HUES64 (cell line): ENCODE data around the gene TTC28.

Experiments
- H3K27ac ChIP-seq: 2 replicates; pipeline ENCODE4 v1.7.0; 2013; ENCODE audit warnings: low read depth, low read length, inconsistent platforms
- H3K27me3 ChIP-seq: 2 replicates; pipeline ENCODE4 v1.6.1; 2013; ENCODE audit warnings: mild to moderate bottlenecking, low read length; ENCODE audit not compliant: insufficient read depth
- H3K36me3 ChIP-seq: 2 replicates; pipeline ENCODE4 v1.6.1; 2013; ENCODE audit warnings: mild to moderate bottlenecking, low read length; ENCODE audit not compliant: insufficient read depth
- H3K4me1 ChIP-seq: 2 replicates; pipeline ENCODE4 v1.6.1; 2013; ENCODE audit warnings: mild to moderate bottlenecking, low read length, moderate library complexity; ENCODE audit not compliant: insufficient read depth
- H3K4me3 ChIP-seq: 2 replicates; pipeline ENCODE4 v1.5.1; 2013; ENCODE audit warnings: mild to moderate bottlenecking, low read length, moderate library complexity
- H3K9ac ChIP-seq: 2 replicates; pipeline ENCODE4 v1.6.1; 2013; ENCODE audit warnings: mild to moderate bottlenecking, low read depth, low read length
- H3K9me3 ChIP-seq: 2 replicates; pipeline ENCODE4 v1.6.1; 2013; ENCODE audit warnings: low read depth, low read length; ENCODE audit not compliant: insufficient read depth
- WGBS: fragments of 150-250, 120-280 bp; methylation state at CpG from one replicate; pipeline ENCODE4 v1.1.7; 2013; ENCODE audit warnings: missing lambda C conversion rate; 5-methylcytosine and 5-hydroxymethylcytosine counted together

TTC28 gene

GRCh38 chr22:27986459-27986858, 693.2 kb downstream of the TTC28 start:
- 94% methylated on average over 5 of the region's 5 CpGs for WGBS
- Histone ChIP-seq H3K4me1 (peaks cover 8% of the 10 kb centered on the region), H3K9ac (no peak overlapping the region), H3K36me3 (peaks cover 8% of the 10 kb centered on the region; the same call in 1 of the 2 replicates), H3K27ac (no peak overlapping the region), H3K27me3 (no peaks in the 10 kb centered on the region), H3K9me3 (no peaks in the 10 kb centered on the region), H3K4me3 (no peak overlapping the region)

- H3K4me1 ChIP-seq, result peaks cover 10% of the 10 kb centered on the region
- no peak overlapping the region for H3K4me3 ChIP-seq
- no peaks in the 10 kb centered on the region for H3K9me3 ChIP-seq
- H3K27ac ChIP-seq, result no peak overlapping the region
- WGBS, result 92% methylated on average over 12 of the region's 12 CpGs
- H3K27me3 ChIP-seq, result no peaks in the 10 kb centered on the region
- no peak overlapping the region for H3K9ac ChIP-seq
- peaks cover 8% of the 10 kb centered on the region; the same call in 1 of the 2 replicates for H3K36me3 ChIP-seq
Observed at GRCh38 chr22:27985323-27986275, 694.0 kb downstream of the TTC28 start.

GRCh38 chr22:27984723-27985122, 694.9 kb downstream of the TTC28 start:
- Histone ChIP-seq H3K27ac (no peak overlapping the region), H3K9ac (no peak overlapping the region), H3K4me3 (no peak overlapping the region), H3K36me3 (peaks cover 8% of the 10 kb centered on the region; the same call in 1 of the 2 replicates), H3K27me3 (no peaks in the 10 kb centered on the region), H3K4me1 (peaks cover 18% of the 10 kb centered on the region), H3K9me3 (no peaks in the 10 kb centered on the region)
- 95% methylated on average over 9 of the region's 9 CpGs for WGBS

GRCh38 chr22:27984001-27984695, 695.5 kb downstream of the TTC28 start:
- Histone ChIP-seq H3K27me3 (no peaks in the 10 kb centered on the region), H3K27ac (no peak overlapping the region), H3K9ac (no peak overlapping the region), H3K9me3 (no peaks in the 10 kb centered on the region), H3K36me3 (peaks cover 8% of the 10 kb centered on the region; the same call in 1 of the 2 replicates), H3K4me3 (no peak overlapping the region), H3K4me1 (peaks cover 19% of the 10 kb centered on the region)
- 90% methylated on average over 10 of the region's 10 CpGs for WGBS

GRCh38 chr22:27983361-27983791, 696.3 kb downstream of the TTC28 start:
- WGBS, result 95% methylated on average over 15 of the region's 15 CpGs
- Histone ChIP-seq H3K27me3 (no peaks in the 10 kb centered on the region), H3K27ac (no peak overlapping the region), H3K36me3 (peaks cover 8% of the 10 kb centered on the region; the same call in 1 of the 2 replicates), H3K9ac (no peak overlapping the region), H3K4me1 (peaks cover 19% of the 10 kb centered on the region), H3K9me3 (no peaks in the 10 kb centered on the region), H3K4me3 (no peak overlapping the region)

GRCh38 chr22:27982630-27983180, 696.9 kb downstream of the TTC28 start:
- no peak overlapping the region for H3K9ac ChIP-seq
- no peaks in the 10 kb centered on the region for H3K27me3 ChIP-seq
- H3K4me1 ChIP-seq, result peaks cover 19% of the 10 kb centered on the region
- 96% methylated on average over 20 of the region's 20 CpGs for WGBS
- H3K4me3 ChIP-seq, result no peak overlapping the region
- H3K36me3 ChIP-seq, result peaks cover 8% of the 10 kb centered on the region; the same call in 1 of the 2 replicates
- H3K27ac ChIP-seq, result no peak overlapping the region
- H3K9me3 ChIP-seq, result no peaks in the 10 kb centered on the region

- peaks cover 17% of the 10 kb centered on the region for H3K4me1 ChIP-seq
- no peak overlapping the region for H3K4me3 ChIP-seq
- peaks cover 8% of the 10 kb centered on the region; the same call in 1 of the 2 replicates for H3K36me3 ChIP-seq
- H3K9ac ChIP-seq, result no peak overlapping the region
- whole genome bisulfite sequencing, result 96% methylated on average over 15 of the region's 15 CpGs
- no peaks in the 10 kb centered on the region for H3K9me3 ChIP-seq
- H3K27me3 ChIP-seq, result no peaks in the 10 kb centered on the region
- H3K27ac ChIP-seq, result no peak overlapping the region
Observed at GRCh38 chr22:27982106-27982505, 697.5 kb downstream of the TTC28 start.

- WGBS, result 52% methylated on average over 6 of the region's 7 CpGs
- no peaks in the 10 kb centered on the region for H3K9me3 ChIP-seq
- peaks cover 15% of the 10 kb centered on the region for H3K4me1 ChIP-seq
- no peak overlapping the region for H3K4me3 ChIP-seq
- peaks cover 4% of the 10 kb centered on the region; the same call in 1 of the 2 replicates for H3K36me3 ChIP-seq
- H3K9ac ChIP-seq, result no peak overlapping the region
- no peaks in the 10 kb centered on the region for H3K27me3 ChIP-seq
- H3K27ac ChIP-seq, result no peak overlapping the region
Observed at GRCh38 chr22:27980424-27981148, 699.1 kb downstream of the TTC28 start.

GRCh38 chr22:27978802-27979201, 700.8 kb downstream of the TTC28 start:
- H3K36me3 ChIP-seq, result no peaks in the 10 kb centered on the region; the same call in 1 of the 2 replicates
- H3K4me3 ChIP-seq, result no peak overlapping the region
- 93% methylated on average over 5 of the region's 5 CpGs for WGBS
- H3K4me1 ChIP-seq, result peaks cover 22% of the 10 kb centered on the region
- H3K9ac ChIP-seq, result no peak overlapping the region
- H3K9me3 ChIP-seq, result no peaks in the 10 kb centered on the region
- no peak overlapping the region for H3K27ac ChIP-seq
- no peaks in the 10 kb centered on the region for H3K27me3 ChIP-seq

- Histone ChIP-seq H3K27me3 (no peaks in the 10 kb centered on the region), H3K4me3 (no peak overlapping the region), H3K36me3 (no peaks in the 10 kb centered on the region; the same call in 1 of the 2 replicates), H3K27ac (no peak overlapping the region), H3K4me1 (peaks cover 27% of the 10 kb centered on the region), H3K9me3 (no peaks in the 10 kb centered on the region), H3K9ac (no peak overlapping the region)
- 95% methylated on average over 6 of the region's 6 CpGs for WGBS
Observed at GRCh38 chr22:27978317-27978716, 701.3 kb downstream of the TTC28 start.
